Activated B cell treated with CpG ODN at 0.5 μM for 24 hours (primary cell): ENCODE results near the gene LGALS12. TPM values are rescaled to one million over a fixed set of nuclear protein-coding genes. Genes with fewer than 3 reads are reported as not detected.
"Not testable (repeated sequence)": the region's sequence is repeated elsewhere in the genome, so short reads cannot be mapped to it uniquely, and the experiment has no call there.

Experiments used
- ATAC-seq: fragments of 200-7000 bp; cut with Tn5 transposase; one replicate; pipeline ENCODE4 v1.10.0; 2021; ENCODE audit warnings: low read depth, mild to moderate bottlenecking, moderate library complexity
- CTCF ChIA-PET: fragments of 350-600 bp; sonication (Branson Sonifier 250); formaldehyde crosslinking; loops from one replicate; lab custom pipeline; 2021; ENCODE audit warnings: antibody characterized with exemption; lab: Charles Lee
- POLR2A ChIA-PET: fragments of 350-600 bp; sonication (Branson Sonifier 250); formaldehyde crosslinking; loops from one replicate; lab custom pipeline; 2021; ENCODE audit warnings: antibody characterized with exemption; lab: Charles Lee
- DNase-seq: peaks from one replicate; pipeline ENCODE4 v3.0.0; 2022
- H3K27ac Mint-ChIP-seq: one replicate; pipeline ENCODE4 v1.8.0; 2020; ENCODE audit warnings: mixed read lengths
- H3K27me3 Mint-ChIP-seq: one replicate; pipeline ENCODE4 v1.8.0; 2021; ENCODE audit warnings: mixed read lengths
- H3K36me3 Mint-ChIP-seq: one replicate; pipeline ENCODE4 v1.8.0; 2021; ENCODE audit warnings: low read depth, mixed read lengths
- H3K4me1 Mint-ChIP-seq: one replicate; pipeline ENCODE4 v1.8.0; 2021; ENCODE audit warnings: mixed read lengths
- H3K4me3 Mint-ChIP-seq: one replicate; pipeline ENCODE4 v1.8.0; 2020; ENCODE audit warnings: mild to moderate bottlenecking, mixed read lengths
- H3K9me3 Mint-ChIP-seq: one replicate; pipeline ENCODE4 v1.8.0; 2020; ENCODE audit warnings: mixed read lengths
- intact Hi-C: fragments of 100-400 bp; cut with micrococcal nuclease; formaldehyde crosslinking; loops from one replicate; pipeline ENCODE4 v1.15.1; 2024
- total RNA-seq: library from RNA; stranded (reverse); gene quantifications from 2 replicates; pipeline ENCODE4 v1.2.3, GENCODE V29; 2022
- TF ChIP-seq, protein P1 (sequence below): fragments of 200-600 bp; IDR thresholded peaks from one replicate; pipeline ENCODE4 v1.8.0; 2022; ENCODE audit warnings: antibody characterized with exemption, mild to moderate bottlenecking

LGALS12 gene
- total RNA-seq, 1 donor from 2014 or later = not detected

DNA sequence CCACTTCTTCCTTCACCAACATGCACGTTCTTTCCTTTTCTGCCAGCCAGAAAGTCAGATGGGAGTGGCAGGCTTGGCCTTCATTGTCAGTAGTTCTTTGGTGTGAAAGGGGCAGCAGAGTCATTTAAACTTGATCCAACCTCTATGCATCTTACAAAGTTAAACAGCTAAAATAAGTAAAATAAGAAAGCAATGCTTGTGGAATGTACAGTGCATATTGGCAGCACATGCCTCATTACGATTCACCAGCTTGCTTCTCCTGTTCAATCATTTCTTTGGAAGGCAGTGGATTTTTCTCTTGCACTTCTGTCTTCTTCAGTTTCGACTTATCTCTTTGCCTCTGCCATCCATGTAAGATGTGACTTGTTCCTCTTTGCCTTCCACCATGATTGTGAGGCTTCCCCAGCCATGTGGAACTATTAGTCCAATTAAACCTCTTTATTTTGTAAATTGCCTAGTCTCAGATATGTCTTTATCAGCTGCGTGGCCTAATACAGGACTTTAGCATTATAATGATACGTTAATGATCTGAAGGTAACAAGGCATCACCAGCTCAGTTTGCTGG, 14.8 kb downstream of the LGALS12 start:
- peaks cover 11% of the 10 kb centered on the region for H3K27me3 Mint-ChIP-seq
- no peak overlapping the region for H3K27ac Mint-ChIP-seq
- no peak for ATAC-seq
- peaks cover 16% of the 10 kb centered on the region for H3K9me3 Mint-ChIP-seq
- POLR2A ChIA-PET = interaction anchor here (0.6 kb wide), 1 partner anchor 465 kb away, joined by 4 read pairs; no protein-coding TSS in a partner anchor
- H3K4me3 Mint-ChIP-seq = no peak overlapping the region
- H3K4me1 Mint-ChIP-seq = no peaks in the 10 kb centered on the region
- H3K36me3 Mint-ChIP-seq = no peaks in the 10 kb centered on the region
- CTCF ChIA-PET = no interaction called here
- DNase-seq = no peak
- intact Hi-C loops = no loop called here
- TF ChIP-seq, protein P1, sequence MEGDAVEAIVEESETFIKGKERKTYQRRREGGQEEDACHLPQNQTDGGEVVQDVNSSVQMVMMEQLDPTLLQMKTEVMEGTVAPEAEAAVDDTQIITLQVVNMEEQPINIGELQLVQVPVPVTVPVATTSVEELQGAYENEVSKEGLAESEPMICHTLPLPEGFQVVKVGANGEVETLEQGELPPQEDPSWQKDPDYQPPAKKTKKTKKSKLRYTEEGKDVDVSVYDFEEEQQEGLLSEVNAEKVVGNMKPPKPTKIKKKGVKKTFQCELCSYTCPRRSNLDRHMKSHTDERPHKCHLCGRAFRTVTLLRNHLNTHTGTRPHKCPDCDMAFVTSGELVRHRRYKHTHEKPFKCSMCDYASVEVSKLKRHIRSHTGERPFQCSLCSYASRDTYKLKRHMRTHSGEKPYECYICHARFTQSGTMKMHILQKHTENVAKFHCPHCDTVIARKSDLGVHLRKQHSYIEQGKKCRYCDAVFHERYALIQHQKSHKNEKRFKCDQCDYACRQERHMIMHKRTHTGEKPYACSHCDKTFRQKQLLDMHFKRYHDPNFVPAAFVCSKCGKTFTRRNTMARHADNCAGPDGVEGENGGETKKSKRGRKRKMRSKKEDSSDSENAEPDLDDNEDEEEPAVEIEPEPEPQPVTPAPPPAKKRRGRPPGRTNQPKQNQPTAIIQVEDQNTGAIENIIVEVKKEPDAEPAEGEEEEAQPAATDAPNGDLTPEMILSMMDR = no peak

DNA sequence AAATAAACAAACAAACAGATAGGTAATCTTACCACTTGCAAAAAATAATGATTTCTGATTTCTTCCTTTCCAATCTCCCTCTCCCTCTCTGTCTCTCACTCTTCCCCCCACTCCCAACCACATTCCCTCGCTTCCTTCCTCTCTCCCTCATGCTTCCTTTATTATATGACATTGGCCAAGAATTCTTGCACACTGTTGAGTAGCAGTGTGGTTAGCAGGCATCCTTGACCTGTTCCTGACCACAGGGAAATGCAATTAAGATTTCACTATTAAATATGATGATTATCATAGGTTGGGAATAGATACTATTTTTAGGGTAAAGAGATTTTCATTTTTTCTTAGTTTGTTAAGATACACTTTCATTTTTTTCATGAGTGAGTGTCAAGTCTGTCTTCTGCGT, 16.0 kb downstream of the LGALS12 start:
- Mint-ChIP-seq H3K4me3 (no peak overlapping the region), H3K9me3 (peaks cover 16% of the 10 kb centered on the region), H3K4me1 (no peaks in the 10 kb centered on the region), H3K36me3 (no peaks in the 10 kb centered on the region), H3K27me3 (peaks cover 11% of the 10 kb centered on the region), H3K27ac (no peak overlapping the region)
- TF ChIP-seq, protein P1 = no peak
- intact Hi-C loops = no loop called here
- DNase-seq (no peak), ATAC-seq (no peak)
- POLR2A ChIA-PET = no interaction called here
- CTCF ChIA-PET = no interaction called here

DNA sequence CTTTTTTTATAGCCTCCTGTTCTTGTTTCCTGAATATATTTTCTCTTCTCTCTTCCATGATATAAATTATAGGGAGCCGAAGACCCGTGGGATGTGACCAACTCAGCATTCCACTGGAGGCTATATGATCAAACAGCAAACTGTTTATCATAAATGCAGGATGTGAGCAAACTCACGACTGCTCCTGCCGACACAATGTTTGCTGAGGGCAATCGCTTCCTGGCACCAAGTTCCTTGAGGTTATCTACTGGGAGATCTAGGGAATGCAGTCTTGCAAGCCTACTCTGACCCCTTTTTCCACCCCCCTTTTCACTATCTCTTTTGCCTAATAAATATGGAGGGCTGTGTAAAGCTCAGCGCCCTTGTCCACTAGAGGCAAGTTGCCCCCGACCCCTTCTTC, 17.3 kb downstream of the LGALS12 start:
- H3K4me3 Mint-ChIP-seq = no peak overlapping the region
- CTCF ChIA-PET = no interaction called here
- ATAC-seq (no peak), DNase-seq (no peak)
- H3K36me3 Mint-ChIP-seq = no peaks in the 10 kb centered on the region
- H3K27ac Mint-ChIP-seq = no peak overlapping the region
- peaks cover 16% of the 10 kb centered on the region for H3K9me3 Mint-ChIP-seq
- intact Hi-C loops = no loop called here
- peaks cover 11% of the 10 kb centered on the region for H3K27me3 Mint-ChIP-seq
- POLR2A ChIA-PET = no interaction called here
- TF ChIP-seq, protein P1 = no peak
- H3K4me1 Mint-ChIP-seq = no peaks in the 10 kb centered on the region

DNA sequence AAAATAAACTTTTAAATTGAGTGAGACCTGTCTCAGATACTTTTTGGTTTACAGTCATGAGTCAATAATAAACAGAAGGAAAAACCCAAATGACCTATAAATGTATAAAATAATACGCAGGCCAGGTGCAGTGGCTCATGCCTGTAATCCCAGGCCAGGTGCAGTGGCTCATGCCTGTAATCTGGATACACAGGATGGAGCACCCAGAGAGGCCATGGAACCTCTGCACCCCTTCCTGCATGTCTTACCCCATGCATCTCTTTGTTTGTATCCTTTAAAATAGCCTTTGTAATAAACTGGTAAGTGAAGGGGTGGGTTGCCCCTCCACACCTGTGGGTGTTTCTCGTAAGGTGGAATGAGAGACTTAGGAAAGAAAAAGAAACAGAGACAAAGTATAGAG, 21.8 kb downstream of the LGALS12 start:
- H3K27me3 Mint-ChIP-seq = peaks cover 11% of the 10 kb centered on the region
- ATAC-seq (no peak), DNase-seq (no peak)
- intact Hi-C loops = no loop called here
- no peak overlapping the region for H3K4me3 Mint-ChIP-seq
- TF ChIP-seq, protein P1 = no peak
- H3K9me3 Mint-ChIP-seq = peaks cover 9% of the 10 kb centered on the region
- POLR2A ChIA-PET = no interaction called here
- H3K36me3 Mint-ChIP-seq = no peaks in the 10 kb centered on the region
- CTCF ChIA-PET = no interaction called here
- H3K27ac Mint-ChIP-seq = no peak overlapping the region
- peaks cover 14% of the 10 kb centered on the region for H3K4me1 Mint-ChIP-seq

DNA sequence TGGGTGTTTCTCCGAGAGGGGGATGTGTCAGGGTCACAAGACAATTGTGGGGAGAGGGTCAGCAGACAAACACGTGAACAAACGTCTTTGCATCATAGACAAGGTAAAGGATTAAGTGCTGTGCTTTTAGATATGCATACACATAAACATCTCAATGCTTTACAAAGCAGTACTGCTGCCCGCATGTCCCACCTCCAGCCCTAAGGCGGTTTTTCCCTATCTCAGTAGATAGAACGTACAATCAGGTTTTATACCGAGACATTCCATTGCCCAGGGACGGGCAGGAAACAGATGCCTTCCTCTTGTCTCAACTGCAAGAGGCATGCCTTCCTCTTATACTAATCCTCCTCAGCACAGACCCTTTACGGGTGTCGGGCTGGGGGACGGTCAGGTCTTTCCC, 22.3 kb downstream of the LGALS12 start:
- CTCF ChIA-PET, H3K4me3 Mint-ChIP-seq: not testable (repeated sequence)

DNA sequence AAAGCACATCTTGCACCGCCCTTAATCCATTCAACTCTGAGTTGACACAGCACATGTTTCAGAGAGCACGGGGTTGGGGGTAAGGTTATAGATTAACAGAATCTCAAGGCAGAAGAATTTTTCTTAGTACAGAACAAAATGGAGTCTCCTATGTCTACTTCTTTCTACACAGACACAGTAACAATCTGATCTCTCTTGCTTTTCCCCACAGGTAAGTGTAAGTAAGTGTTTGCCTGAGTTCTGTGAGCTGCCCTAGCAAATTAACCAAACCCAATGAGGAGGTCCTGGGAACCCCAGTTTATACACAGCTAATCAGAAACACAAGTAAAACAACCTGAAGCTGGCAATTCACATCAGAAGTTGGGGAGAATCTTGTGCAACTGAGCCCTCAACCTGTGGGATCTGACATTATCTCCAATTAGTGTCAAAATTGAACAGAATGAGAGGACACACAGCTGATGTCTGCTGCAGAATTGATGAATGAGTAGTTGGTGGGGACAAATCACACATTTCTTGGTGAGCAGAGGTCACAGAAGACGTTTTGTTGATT, 22.9 kb downstream of the LGALS12 start:
- H3K36me3 Mint-ChIP-seq, H3K9me3 Mint-ChIP-seq, CTCF ChIA-PET, DNase-seq, H3K4me3 Mint-ChIP-seq, POLR2A ChIA-PET, H3K27ac Mint-ChIP-seq, ATAC-seq, intact Hi-C loops, H3K27me3 Mint-ChIP-seq: not testable (repeated sequence)
- H3K4me1 Mint-ChIP-seq = peaks cover 15% of the 10 kb centered on the region

More for the DNA sequence above, 22.3 kb downstream of the LGALS12 start:
- intact Hi-C loops, H3K27ac Mint-ChIP-seq, H3K36me3 Mint-ChIP-seq, H3K27me3 Mint-ChIP-seq, H3K9me3 Mint-ChIP-seq, POLR2A ChIA-PET, DNase-seq, ATAC-seq: not testable (repeated sequence)
- peaks cover 14% of the 10 kb centered on the region for H3K4me1 Mint-ChIP-seq

DNA sequence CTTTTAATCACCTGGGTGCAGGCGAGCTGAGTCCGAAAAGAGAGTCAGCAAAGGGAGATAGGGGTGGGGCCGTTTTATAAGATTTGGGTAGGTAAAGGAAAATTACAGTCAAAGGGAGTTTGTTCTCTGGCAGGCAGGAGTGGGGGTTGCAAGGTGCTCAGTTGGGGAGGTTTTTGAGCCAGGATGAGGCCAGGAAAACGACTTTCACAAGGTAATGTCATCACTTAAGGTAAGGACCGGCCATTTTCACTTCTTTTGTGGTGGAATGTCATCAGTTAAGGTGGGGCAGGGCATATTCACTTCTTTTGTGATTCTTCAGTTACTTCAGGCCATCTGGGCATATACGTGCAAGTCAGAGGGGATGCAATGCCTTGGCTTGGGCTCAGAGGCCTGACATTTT, 23.5 kb downstream of the LGALS12 start:
- H3K9me3 Mint-ChIP-seq, H3K36me3 Mint-ChIP-seq, H3K27ac Mint-ChIP-seq, H3K27me3 Mint-ChIP-seq, POLR2A ChIA-PET, H3K4me3 Mint-ChIP-seq, DNase-seq, CTCF ChIA-PET, ATAC-seq, intact Hi-C loops: not testable (repeated sequence)
- peaks cover 17% of the 10 kb centered on the region for H3K4me1 Mint-ChIP-seq
